ENCODE data around the gene STK26. TPM values are rescaled to one million over a fixed set of nuclear protein-coding genes. Genes with fewer than 3 reads are reported as not detected.
"Not testable (repeated sequence)": the region's sequence is repeated elsewhere in the genome, so short reads cannot be mapped to it uniquely, and the experiment has no call there.

Gene STK26
- total RNA-seq, 2 donors from 2014 or later: 8.9 to 15.4 TPM

GRCh38 chrX:132088864-132089263 lies 65.8 kb downstream of the STK26 start:
- intact Hi-C loops (cut with DNase I): no loop called here
- no peak for DNase-seq (ENCODE audit: low spot score)

GRCh38 chrX:132090403-132091159 lies 67.5 kb downstream of the STK26 start:
- DNase-seq (ENCODE audit: low spot score): no peak
- intact Hi-C loops (cut with DNase I): loop anchor here in 1 of 2 donors (10.0 kb wide), 1 partner anchor 124 kb away; the partner anchor contains the start of gene RAP2C

GRCh38 chrX:132092439-132093065 lies 69.5 kb downstream of the STK26 start:
- intact Hi-C loops (cut with DNase I): loop anchor here in 1 of 2 donors (10.0 kb wide), 1 partner anchor 122 kb away; the partner anchor contains the start of gene RAP2C
- DNase-seq (ENCODE audit: low spot score): no peak

- DNase-seq (ENCODE audit: low spot score): no peak
- intact Hi-C loops (cut with DNase I): loop anchor here in 1 of 2 donors (10.0 kb wide), 1 partner anchor 121 kb away; the partner anchor contains the start of gene RAP2C
Observed at GRCh38 chrX:132093239-132093860, 70.2 kb downstream of the STK26 start.

DNA sequence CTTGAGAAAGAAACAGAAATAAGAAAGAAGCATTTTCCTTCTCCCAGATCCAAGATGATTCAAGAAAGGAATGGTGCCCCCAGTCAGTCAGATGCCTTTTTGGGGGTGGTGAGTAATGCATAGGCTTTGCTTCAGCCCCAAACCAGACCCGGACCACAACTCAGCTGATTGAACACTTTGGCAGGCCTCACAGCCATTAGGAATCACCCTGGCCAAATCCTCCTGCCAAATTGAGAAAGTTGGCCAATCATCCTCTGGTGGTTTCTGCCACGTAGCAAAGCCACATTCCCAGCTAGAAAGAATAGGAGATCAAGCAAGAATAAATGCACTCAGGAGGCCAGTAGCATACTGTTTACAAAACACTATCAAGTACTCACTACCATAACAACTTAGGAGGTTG lies 71.1 kb downstream of the STK26 start:
- intact Hi-C loops (cut with DNase I): loop anchor here in 1 of 2 donors (10.0 kb wide), 1 partner anchor 121 kb away; the partner anchor contains the start of gene RAP2C
- no peak for DNase-seq (ENCODE audit: low spot score)

DNA sequence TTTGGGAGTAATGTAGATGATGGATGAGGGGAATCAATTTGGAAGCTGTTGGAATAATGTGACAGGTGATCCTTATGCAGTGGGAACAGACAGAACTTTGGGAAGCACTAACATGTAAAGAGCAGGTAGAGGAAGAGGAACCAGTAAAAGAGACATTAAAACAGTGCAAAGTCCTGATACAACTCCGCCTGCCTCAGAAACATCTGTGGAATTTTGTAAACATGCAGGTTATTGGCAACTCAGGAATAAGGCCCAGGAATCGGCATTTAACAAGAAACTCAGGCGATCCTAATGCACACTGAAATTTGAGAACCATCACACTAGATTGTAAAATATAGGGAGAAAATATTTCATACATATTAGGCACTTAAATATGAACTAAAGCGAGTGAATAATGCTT lies 75.6 kb downstream of the STK26 start:
- DNase-seq (ENCODE audit: low spot score): not testable (repeated sequence)
- intact Hi-C loops (cut with DNase I): loop anchor here in 1 of 2 donors (10.0 kb wide), 1 partner anchor 116 kb away; the partner anchor contains the start of gene RAP2C

DNA sequence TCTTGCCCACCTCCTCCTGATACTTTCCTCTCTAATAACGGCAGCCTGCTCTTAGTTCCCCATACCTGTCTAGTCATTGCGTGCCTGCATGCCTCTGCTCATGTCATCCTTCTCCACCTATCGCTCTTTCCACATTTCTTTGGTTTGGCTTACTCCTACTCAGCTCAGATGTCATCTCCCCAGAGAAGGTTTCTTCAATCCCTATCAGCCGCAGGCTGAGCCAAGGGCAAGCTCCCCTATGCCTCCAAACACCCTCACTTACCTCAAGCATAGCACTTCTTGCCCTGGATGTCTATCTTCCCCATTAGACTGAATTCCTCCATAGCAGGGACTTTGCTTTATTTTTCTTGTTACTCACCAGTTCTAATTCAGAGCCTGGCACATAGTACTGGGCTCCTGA lies 78.1 kb downstream of the STK26 start:
- DNase-seq (ENCODE audit: low spot score): no peak
- intact Hi-C loops (cut with DNase I): loop anchor here in 1 of 2 donors (10.0 kb wide), 1 partner anchor 114 kb away; the partner anchor contains the start of gene RAP2C

- DNase-seq (ENCODE audit: low spot score): no peak
- intact Hi-C loops (cut with DNase I): loop anchor here in 1 of 2 donors (10.0 kb wide), 1 partner anchor 113 kb away; the partner anchor contains the start of gene RAP2C
Observed at GRCh38 chrX:132101799-132102198, 78.7 kb downstream of the STK26 start.

DNA sequence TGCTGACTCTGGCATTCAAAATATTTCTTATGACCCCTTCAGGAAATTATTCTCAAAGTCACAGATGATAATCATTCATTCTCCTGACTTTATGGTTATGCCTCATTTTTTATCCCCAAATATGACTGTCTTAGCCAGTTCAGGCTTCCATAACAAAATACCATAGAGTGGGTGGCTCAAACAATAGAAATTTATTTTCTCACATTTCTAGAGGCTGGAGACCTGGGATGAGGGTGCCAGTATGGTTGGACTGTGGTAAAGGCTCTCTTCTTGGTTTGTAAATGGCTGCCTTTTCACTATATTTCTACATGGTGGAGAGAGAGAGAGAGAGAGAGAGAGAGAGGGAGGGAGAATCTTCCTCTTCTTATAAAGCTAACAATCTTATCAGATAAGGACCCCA lies 84.2 kb downstream of the STK26 start:
- intact Hi-C loops (cut with DNase I): loop anchor here in 1 of 2 donors (10.0 kb wide), 1 partner anchor 108 kb away; the partner anchor contains the start of gene RAP2C
- DNase-seq (ENCODE audit: low spot score): no peak

GRCh38 chrX:132114607-132115006 lies 91.5 kb downstream of the STK26 start:
- intact Hi-C loops (cut with DNase I): loop anchor here in 1 of 2 donors (5.0 kb wide), 1 partner anchor 1697 kb away; no protein-coding TSS in a partner anchor

GRCh38 chrX:132115792-132116191 lies 92.7 kb downstream of the STK26 start:
- intact Hi-C loops (cut with DNase I): no loop called here
- no peak for DNase-seq (ENCODE audit: low spot score)

More at GRCh38 chrX:132114607-132115006, 91.5 kb downstream of the STK26 start:
- DNase-seq (ENCODE audit: low spot score): no peak

- DNase-seq (ENCODE audit: low spot score): no peak
- intact Hi-C loops (cut with DNase I): no loop called here
Observed at GRCh38 chrX:132118358-132118757, 95.3 kb downstream of the STK26 start.

GRCh38 chrX:132119283-132119682 lies 96.2 kb downstream of the STK26 start:
- no peak for DNase-seq (ENCODE audit: low spot score)
- intact Hi-C loops (cut with DNase I): no loop called here

GRCh38 chrX:132119821-132120515 lies 96.9 kb downstream of the STK26 start:
- DNase-seq (ENCODE audit: low spot score): no peak
- intact Hi-C loops (cut with DNase I): no loop called here

DNA sequence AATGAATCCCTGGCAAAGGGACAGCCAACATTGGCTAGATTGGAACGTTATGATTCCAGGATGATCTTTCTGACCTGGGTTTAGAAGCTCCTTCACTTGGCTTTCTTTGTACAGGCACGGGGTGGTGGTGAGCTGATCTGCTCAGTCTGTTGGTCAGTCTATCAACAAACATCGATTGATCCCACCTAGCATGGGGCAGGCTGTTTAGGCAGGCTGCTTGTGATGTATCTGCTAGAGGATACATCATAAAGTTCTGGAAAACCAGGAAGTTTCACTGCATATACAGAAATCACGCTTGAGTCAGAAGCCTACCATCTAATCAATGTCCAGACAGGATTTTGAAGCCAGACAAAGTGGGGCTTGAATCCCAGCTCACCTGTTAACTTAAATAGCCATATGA lies 97.8 kb downstream of the STK26 start:
- intact Hi-C loops (cut with DNase I): no loop called here
- no peak for DNase-seq (ENCODE audit: low spot score)
